IPS-18c (cell line): ENCODE data around the gene RCBTB2.
"Not testable (repeated sequence)": the region's sequence is repeated elsewhere in the genome, so short reads cannot be mapped to it uniquely, and the experiment has no call there.

Experiments used
- H3K4me3 ChIP-seq: 2 replicates; pipeline ENCODE4 v1.7.0; 2013; ENCODE audit warnings: low read depth, mild to moderate bottlenecking, low read length, moderate library complexity; ENCODE audit not compliant: insufficient read depth
- H3K9me3 ChIP-seq: one replicate; pipeline ENCODE4 v1.6.1; 2013; ENCODE audit warnings: mild to moderate bottlenecking, low read length, moderate library complexity; ENCODE audit not compliant: control insufficient read depth, insufficient read depth

The RCBTB2 gene

DNA sequence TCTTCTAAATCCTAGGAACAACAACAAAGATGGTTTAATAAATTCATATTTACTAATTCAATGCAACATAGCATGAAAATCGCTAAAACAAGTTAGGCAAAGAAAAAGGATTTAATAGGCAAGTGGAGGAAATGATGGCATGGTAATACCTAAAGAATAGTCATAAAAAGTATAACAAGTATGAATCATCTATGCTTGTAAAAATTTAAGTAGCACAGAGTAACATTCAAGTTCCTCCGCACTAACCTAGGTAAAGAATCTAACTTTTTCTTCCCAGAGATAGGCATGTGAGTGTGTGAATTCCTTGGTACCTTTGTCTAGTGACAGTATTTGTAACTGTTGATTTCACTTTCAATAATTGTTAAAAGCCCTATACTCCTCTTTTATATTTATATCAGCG, 42.6 kb downstream of the RCBTB2 start:
- Histone ChIP-seq H3K4me3 (no peak overlapping the region), H3K9me3 (no peaks in the 10 kb centered on the region)

DNA sequence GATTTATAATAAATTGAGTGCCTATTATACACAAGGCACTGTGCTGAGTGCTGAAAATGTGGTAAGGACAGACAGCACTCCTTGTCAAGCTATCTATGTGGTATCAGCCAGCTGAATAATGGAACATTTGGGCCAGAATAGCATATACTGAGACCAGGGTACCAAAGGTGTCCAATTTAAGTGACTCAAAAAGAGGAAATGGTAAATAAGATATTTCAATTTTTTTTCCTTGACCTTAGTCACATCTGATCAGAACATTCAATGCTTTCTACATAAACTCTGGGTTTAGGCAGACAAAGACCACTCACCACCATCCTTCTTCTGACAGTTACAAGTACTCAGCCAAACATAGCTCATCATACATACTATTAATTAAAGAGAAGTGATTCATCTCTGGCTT, 43.2 kb downstream of the RCBTB2 start:
- Histone ChIP-seq H3K4me3 (no peak overlapping the region), H3K9me3 (no peaks in the 10 kb centered on the region)

DNA sequence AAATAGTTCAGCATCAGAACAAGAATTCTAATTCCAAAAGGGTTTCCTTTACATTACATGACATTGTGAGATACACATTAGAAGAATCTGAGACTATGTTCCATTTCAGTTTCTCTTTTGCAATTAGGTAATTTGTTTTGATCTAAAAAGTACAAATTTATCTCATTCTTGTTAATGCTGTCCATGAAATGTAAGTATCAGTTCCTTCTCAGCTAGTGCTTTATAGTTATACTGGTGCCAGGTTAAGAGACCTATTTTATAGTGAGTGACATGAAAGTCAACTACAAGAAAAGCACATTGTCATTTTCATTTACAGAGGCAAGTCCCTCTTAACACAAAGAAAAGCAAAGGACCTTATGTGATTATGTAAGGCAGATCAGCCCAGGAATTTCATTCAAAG, 43.9 kb downstream of the RCBTB2 start:
- H3K9me3 ChIP-seq, result no peaks in the 10 kb centered on the region
- no peak overlapping the region for H3K4me3 ChIP-seq

DNA sequence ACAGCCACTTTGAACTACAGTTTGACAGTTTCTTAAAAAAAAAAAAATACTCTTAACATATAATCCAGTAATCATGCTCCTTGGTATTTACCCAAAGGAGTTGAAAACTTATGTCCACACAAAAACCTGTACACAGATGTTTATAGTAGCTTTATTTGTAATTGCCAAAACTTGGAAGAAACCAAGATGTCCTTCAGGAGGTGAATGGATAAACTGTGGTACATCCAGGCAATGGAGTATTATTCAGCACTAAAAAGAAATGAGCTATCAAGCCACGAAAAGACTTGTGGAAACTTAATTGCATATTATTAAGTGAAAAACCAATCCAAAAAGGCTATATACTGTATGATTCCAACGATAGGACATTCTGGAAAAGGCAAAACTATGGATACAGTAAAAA, 44.9 kb downstream of the RCBTB2 start:
- Histone ChIP-seq H3K4me3 (no peak overlapping the region), H3K9me3 (no peaks in the 10 kb centered on the region)

DNA sequence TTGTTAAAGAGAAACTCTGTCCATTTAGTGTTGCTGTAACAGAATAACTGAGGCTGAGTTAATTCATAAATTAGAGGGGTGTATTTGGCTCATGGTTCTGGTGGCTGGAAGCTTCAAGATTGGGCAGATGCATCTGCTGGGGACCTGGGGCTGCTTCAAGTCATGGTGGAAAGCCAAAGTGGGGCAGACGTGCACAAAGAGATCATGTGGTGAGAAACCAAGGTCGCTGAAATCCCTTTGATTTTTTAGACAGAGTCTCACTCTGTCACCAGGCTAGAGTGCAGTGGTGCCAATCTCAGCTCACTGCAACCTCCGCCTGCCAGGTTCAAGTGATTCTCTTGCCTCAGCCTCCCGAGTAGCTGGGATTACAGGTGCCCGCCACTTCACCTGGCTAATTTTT, 46.0 kb downstream of the RCBTB2 start:
- Histone ChIP-seq H3K9me3 (no peaks in the 10 kb centered on the region), H3K4me3 (no peak overlapping the region)

DNA sequence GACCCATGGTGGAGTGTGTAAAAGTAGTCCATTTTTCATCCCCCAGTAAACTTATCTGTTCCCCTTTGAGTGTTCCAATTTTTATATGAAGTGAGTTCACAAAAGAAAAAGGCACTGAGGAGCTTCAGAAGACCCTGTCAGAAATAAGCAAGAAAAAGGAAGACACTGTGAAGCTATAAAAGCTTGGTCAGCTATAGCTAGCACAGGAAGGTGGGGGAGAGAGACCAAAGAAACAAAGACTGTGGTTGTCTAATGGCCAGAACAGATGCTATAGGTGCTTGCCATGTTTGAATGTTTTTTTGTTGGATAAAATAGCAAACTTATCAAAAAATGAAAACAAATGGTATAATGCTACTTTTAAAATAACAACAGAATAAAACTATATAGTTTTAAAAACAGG, 46.5 kb downstream of the RCBTB2 start:
- Histone ChIP-seq H3K4me3 (no peak overlapping the region), H3K9me3 (no peaks in the 10 kb centered on the region)

DNA sequence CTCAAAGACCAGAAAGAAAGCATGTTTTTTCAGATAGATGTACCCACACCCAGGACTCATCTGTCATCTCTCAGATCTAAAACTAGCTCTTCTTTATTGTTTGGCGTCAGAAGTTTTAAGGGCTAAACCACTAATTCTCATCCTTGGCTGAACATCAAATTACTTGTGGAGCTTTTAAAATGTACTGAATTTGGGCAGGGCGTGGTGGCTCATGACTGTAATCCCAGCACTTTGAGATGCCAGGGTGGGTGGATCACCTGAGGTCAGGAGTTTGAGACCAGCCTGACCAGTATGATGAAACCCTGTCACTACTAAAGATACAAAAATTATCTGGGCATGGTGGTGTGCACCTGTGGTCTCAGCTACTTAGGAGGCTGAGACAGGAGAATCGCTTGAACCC, 47.4 kb downstream of the RCBTB2 start:
- no peak overlapping the region for H3K4me3 ChIP-seq
- H3K9me3 ChIP-seq, result no peaks in the 10 kb centered on the region

DNA sequence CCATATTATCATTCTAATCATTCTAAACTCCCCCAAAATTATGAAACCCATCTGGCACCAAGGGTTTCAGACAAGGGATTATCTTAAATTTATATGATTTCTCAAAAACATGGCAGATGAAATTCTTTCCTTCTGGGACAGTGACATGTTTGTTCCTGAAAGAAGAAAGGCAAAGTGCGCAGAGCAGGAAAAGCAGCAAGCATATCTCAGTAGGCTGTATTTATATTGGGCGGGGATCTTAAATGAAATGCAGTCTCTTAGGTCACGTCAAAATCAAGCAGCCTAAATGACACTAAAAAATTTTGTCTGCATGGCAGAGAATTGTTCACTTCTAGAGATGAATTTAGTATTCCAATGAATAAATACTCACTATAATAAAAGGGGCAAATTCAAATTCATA, 49.3 kb downstream of the RCBTB2 start:
- Histone ChIP-seq H3K9me3 (no peaks in the 10 kb centered on the region), H3K4me3 (no peak overlapping the region)

DNA sequence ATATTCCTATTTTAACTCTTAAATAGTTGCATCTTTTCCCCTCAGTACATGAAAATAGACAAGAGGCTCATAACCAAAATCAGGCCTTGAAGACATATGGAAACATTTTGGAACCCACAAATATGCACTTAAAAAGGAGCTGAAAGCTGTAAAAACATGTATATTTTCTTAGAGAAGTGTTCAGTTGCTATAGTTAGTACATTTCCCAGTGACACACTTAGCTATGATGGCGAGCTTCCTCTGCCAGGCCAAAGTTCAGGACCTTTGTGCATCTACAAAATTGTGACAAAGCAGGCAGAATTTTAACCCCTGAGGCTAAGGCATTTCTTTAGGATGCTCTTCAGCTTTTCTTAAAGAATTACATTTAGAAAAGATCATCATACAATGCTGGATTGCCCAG, 54.5 kb downstream of the RCBTB2 start:
- no peak overlapping the region for H3K4me3 ChIP-seq
- no peaks in the 10 kb centered on the region for H3K9me3 ChIP-seq

DNA sequence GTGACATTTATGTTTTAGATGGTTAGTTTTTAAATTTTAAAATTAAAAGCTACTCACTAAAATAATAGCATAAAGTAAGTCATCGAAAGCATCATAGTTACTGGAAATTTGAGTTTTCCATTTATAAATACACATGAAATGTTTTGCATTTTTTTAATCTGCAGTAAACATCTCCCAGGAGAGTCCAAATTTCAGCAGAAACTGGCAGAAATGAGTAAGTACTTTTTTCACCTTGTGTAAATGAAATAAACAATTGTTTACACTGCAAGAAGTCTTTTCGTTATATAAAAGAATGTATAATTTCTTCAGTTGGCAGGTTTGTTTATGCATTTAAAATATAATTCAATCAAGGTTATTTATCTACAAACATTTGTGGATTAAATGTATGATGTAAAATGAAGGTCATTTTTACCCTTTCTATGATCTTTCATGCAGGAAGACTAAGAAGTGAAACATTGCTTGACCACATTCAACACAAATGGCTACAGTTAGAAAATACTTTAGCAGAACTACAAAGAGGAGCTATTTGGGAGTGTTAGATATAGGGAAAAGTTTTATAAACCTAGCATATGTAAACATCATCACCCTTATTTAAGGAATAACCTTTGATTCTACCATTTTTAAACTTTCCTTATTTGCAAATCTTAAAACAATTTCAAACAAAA, 55.6 kb downstream of the RCBTB2 start:
- H3K9me3 ChIP-seq, result no peaks in the 10 kb centered on the region
- H3K4me3 ChIP-seq, result no peak overlapping the region

DNA sequence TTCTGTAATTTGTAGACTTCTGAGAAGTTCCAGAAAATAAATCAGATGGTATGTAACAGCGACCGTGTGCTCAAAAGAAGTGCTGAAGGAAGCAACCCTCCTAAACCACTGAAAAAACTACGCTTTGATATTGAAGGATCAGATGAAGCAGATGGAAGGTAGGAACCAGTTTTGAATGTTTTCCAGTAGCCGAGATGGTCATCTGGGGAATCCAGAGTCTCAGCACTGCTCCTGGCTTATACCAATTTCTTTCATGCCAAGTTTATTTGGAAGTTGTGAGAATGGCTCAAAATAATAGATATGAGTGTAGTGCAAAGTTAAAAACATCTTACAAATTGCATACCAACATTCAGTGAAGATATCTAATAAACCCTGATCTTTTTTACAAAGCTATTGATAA, 56.2 kb downstream of the RCBTB2 start:
- no peaks in the 10 kb centered on the region for H3K9me3 ChIP-seq
- H3K4me3 ChIP-seq, result no peak overlapping the region

DNA sequence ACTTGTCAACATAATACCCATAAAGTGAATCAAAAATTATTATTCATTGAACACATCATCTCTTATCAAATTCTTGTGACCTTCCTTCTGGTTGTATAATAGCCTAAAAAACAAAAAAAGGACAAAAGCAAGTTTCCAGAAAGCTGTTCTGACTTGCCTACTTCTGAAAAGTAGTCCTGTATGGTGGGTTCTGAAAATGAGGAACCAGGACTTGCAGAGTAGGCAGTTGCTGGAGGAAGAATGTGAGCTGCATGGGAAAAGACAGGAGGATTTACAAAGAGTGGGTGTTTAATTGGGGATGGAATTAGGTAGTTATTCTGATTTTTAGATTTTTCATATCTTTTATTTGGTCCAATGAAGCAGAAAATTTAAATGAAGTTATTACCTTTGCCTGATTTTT, 56.7 kb downstream of the RCBTB2 start:
- H3K9me3 ChIP-seq, result no peaks in the 10 kb centered on the region
- H3K4me3 ChIP-seq, result no peak overlapping the region

DNA sequence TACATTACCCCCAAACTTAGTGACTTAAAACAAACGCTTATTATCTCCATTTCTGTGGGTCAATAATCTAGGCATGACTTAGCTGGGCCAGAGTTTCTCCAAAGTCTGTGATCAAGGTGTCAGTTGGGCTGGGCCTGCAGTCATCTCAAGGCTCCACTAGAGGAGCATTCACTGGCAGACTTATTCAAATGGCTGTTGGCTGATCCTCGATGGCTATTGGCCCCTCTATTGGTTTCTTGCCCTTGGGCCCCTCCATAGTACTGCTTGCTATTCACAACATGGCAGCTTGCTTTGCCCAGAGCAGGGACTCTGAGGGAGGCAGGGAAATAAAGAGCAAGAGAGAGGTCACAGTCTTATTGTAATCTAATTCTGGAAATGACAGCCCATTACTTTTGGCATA, 57.6 kb downstream of the RCBTB2 start:
- H3K4me3 ChIP-seq, result no peak overlapping the region

DNA sequence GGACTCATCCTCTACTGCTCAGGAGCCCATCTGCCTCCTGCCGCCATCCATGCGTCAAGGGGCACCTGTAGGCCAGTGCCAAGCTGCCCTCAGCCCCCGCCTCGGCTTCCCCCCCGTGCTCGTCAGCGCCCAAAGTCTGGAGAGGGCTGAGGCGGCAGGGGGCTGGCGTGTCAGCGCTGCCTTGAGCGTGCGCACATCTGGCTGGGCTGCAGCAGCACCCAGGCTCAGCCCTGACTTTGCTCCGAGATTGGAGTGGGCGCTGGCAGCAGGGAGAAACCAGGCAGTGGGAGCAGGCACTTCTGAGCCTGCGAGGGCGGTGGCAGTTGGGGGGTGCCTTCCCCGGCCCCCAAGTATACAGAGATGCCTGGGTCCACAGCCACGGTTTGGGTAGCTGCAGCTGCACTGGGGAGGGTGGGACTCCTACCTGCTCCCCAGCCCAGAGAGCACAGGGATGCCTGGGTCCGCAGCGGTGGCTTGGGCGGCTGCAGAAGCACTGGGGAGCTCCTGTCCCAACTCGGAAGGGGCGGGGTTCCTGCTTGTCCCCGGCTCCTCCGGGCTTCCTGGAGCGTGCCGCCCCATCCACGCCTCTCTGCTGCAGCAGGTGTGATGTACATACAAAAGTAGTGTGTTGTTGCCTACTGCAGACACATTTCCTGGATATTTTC, 75.2 kb downstream of the RCBTB2 start:
- no peak overlapping the region for H3K4me3 ChIP-seq
- no peaks in the 10 kb centered on the region for H3K9me3 ChIP-seq

More for the DNA sequence above, 57.6 kb downstream of the RCBTB2 start:
- H3K9me3 ChIP-seq, result no peaks in the 10 kb centered on the region

DNA sequence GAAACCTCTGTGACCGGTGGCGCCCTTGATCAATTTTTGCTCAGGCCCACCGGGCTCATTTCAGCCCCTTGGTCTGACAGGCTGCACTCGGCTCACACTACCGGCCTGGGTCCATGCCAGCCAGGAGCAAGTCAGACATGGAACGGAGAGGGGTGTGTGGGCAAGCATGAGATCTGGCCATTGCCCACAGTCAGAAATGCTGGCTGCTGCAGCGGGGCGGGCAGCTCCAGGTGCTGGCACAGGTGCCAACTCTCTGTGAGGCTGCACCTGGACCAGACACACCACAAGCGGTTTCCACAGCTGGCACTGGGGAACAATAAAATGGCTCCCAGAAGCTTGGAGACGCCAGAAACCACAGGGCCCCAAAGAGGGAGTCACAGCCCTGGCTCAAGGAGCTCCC, 76.3 kb downstream of the RCBTB2 start:
- no peaks in the 10 kb centered on the region for H3K9me3 ChIP-seq
- no peak overlapping the region for H3K4me3 ChIP-seq

DNA sequence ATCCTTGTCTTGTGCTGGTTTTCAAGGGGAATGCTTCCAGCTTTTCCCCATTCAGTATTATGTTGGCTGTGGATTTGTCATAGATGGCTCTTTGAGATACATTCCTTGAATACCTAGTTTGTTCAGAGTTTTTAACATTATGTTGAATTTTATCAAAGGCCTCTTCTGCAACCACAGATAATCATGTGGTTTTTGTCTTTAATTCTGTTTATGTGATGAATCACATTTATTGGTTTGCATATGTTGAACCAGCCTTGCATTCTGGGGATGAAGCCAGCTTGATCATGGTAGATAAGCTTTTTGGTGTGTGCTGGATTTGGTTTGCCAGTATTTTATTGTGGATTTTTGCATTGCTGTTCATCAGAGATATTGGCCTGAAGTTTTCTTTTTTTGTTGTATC, 81.7 kb downstream of the RCBTB2 start:
- H3K4me3 ChIP-seq, H3K9me3 ChIP-seq: not testable (repeated sequence)

DNA sequence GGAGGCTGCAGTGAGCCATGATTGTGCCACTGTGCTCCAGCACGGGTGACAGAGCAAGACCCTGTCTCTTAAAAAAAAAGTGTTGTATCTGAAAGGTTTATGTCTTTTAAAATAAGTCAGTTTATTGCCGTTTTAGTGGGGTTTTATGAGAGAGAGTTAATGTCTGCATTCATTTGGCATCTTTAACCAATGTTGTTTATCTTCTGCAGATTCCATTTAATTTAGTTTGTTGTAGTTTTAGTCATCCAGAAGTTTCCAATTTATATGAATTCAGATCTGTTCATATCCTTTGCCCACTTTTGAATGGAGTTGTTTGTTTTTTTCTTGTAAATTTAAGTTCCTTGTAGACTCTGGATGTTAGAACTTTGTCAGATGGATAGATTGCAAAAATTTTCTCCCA, 83.2 kb downstream of the RCBTB2 start:
- H3K9me3 ChIP-seq, result no peaks in the 10 kb centered on the region
- no peak overlapping the region for H3K4me3 ChIP-seq

DNA sequence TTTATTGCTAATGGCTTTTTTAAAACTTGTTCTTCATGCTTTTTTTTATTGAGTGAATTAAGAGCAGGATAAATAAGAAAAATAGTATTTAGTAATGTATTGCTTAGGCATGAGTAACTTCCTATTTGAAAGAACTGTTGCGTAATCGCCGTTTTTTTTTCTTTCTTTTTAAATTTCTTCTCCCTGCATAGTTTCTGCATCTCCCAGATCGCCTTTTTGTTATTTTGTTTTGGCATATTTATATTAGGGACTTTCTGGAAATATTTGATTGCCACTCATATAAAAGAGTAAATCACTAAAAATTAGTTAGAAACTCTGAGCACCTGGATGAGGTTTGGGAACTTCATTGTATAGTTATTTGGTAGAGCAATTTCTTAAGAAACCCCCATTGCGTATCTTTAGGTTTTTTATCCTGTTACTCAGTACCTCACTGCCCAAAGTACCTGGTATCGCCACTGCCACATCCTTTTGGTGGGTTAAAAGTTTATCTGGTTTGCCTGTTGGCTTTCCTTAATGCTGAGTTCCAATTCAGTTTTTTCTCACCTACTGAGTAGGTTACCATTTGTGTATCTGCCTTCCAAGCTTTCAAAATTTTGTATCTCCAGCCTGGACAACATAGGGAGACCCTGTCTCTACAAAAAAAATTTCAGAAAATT, 83.8 kb downstream of the RCBTB2 start:
- H3K4me3 ChIP-seq, result no peak overlapping the region
- H3K9me3 ChIP-seq, result no peaks in the 10 kb centered on the region
